Effector memory CD4-positive, alpha-beta T cell (primary cell): ENCODE data around the gene ODC1.

Experiments used
- DNase-seq, 3 donors: peaks; one replicate each; pipeline ENCODE4 v3.0.0-alpha.2; 2020
- H3K27ac ChIP-seq: 2 replicates; pipeline ENCODE4 v1.7.0; 2013; ENCODE audit warnings: mild to moderate bottlenecking, low read length, moderate library complexity; ENCODE audit not compliant: insufficient read depth, poor library complexity, severe bottlenecking
- H3K27me3 ChIP-seq: replicated peaks from 2 replicates; pipeline ENCODE4 v1.7.0; 2013; ENCODE audit warnings: mild to moderate bottlenecking, low read length; ENCODE audit not compliant: insufficient read depth, control insufficient read depth, poor library complexity, severe bottlenecking
- H3K36me3 ChIP-seq: 2 replicates; pipeline ENCODE4 v1.7.0; 2013; ENCODE audit warnings: mild to moderate bottlenecking, low read length, moderate library complexity; ENCODE audit not compliant: control insufficient read depth, insufficient read depth
- H3K4me1 ChIP-seq: 2 replicates; pipeline ENCODE4 v1.7.0; 2013; ENCODE audit warnings: low read length, mild to moderate bottlenecking; ENCODE audit not compliant: control insufficient read depth, insufficient read depth, poor library complexity, severe bottlenecking
- H3K4me3 ChIP-seq: 2 replicates; pipeline ENCODE4 v1.7.0; 2013; ENCODE audit warnings: low read length, low read depth, mild to moderate bottlenecking; ENCODE audit not compliant: insufficient read depth, poor library complexity, severe bottlenecking
- H3K9me3 ChIP-seq: 2 replicates; pipeline ENCODE4 v1.7.0; 2013; ENCODE audit warnings: mild to moderate bottlenecking, low read length, moderate library complexity; ENCODE audit not compliant: control insufficient read depth

The ODC1 gene

DNA sequence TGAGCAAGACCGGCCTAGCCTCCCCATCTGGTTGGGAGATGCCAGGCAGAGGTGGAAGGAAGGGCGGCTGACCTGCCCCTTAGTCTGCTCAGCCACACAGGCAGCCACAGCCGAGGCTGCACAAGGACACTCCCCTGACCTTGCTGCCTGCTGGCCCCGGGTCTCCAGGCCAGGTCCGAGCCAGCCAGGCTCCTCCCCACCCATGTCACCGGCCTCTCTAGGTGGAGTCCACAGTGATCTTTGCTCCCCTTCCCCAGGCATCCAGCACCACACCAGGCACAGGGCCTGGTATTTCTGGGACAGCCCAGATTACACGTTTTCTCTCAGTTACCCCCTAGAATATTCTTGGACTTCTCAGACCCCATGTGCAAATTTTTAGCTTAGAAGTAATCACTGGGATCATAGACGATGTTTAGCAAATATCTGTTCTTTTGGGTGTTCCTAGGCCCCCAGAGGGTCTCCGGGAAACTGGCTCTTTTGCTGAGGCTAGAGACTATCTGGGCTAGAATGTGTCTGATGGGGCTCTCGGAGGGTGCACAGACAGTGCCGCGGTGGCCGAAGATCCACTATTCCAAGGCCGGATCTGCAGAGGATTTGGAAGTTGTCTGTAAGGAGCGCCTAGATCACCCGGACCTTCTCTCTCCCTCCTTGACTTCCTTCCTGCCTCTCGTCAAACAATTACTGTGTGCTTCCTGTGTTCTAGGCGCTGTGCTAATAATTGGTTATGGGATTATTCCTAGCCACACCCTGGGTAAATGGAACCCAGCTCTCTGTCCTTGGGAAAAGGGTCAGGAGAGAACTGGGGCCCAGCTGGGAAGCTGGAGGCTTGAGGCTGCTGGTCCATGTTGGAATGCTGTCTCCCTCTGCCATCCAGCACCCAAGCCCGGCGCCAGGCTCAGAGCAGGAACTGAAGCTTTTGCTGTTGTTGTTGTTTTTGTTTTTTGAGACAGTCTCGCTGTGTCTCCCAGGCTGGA is 46.9 kb downstream of the ODC1 start:
- DNase-seq: no peak
- Histone ChIP-seq H3K27ac (no peak overlapping the region), H3K9me3 (no peaks in the 10 kb centered on the region), H3K27me3 (no peaks in the 10 kb centered on the region), H3K4me3 (no peak overlapping the region), H3K36me3 (peaks cover 12% of the 10 kb centered on the region), H3K4me1 (peaks cover 14% of the 10 kb centered on the region)

DNA sequence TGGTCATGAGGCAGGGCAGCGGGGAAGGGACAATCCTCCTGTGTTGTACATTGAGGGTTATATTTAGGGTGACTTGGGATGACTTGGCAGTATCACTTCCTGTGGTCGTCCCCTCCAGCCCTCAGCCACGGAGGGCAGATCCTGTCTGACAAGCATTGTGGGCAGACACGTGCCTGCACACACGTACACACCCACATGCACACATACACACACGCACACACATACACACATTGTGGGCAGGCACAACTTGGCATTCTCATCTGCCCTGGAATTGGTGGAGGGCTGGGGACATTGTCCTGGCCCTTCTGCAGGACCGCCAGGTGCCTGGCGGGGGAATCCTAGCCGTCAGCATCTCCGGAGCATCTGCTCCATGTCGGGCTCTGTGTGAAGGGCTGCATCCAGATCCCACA is 47.6 kb downstream of the ODC1 start:
- no peaks in the 10 kb centered on the region for H3K27me3 ChIP-seq
- H3K4me3 ChIP-seq: no peak overlapping the region
- H3K4me1 ChIP-seq: peaks cover 13% of the 10 kb centered on the region
- no peaks in the 10 kb centered on the region for H3K9me3 ChIP-seq
- no peak overlapping the region for H3K27ac ChIP-seq
- peaks cover 12% of the 10 kb centered on the region for H3K36me3 ChIP-seq
- no peak for DNase-seq

DNA sequence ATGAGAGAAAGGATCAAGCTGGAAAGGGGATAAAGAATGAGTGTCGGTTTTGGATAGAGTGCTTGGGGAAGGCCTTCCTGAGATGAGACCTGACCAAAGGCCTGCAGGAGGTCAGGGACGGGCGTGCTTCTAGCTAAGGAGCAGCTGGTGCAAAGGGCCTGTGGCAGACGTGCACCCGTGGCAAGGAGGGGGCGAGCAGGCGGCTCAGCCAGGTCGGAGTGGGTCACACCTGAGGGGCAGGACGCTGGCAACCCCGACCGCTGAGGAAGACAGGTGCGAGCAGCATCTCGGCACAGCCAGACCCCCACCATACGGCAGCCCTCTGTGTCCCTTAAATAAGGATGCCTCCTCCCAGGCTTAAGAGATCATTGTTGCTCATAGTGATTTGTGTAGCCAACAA is 48.1 kb downstream of the ODC1 start:
- Histone ChIP-seq H3K27me3 (no peaks in the 10 kb centered on the region), H3K36me3 (peaks cover 12% of the 10 kb centered on the region), H3K4me1 (peaks cover 13% of the 10 kb centered on the region), H3K9me3 (no peaks in the 10 kb centered on the region), H3K4me3 (no peak overlapping the region), H3K27ac (no peak overlapping the region)
- DNase-seq: no peak

DNA sequence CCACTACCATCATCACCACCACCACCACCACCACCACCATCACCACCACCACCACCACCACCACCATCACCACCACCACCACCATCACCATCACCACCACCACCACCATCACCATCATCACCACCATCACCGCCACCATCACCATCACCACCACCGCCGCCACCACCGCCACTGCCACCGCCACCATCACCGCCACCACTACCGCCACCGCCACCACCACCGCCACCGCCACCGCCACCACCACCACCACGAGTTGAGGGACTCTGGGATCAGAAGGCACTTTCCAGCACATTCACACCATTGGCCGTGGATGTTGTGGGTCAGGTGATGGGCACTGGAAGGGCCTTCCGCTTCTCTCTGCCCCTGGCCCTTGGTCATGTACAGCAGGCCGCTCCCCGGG is 48.8 kb downstream of the ODC1 start:
- peaks cover 12% of the 10 kb centered on the region for H3K36me3 ChIP-seq
- H3K9me3 ChIP-seq: no peaks in the 10 kb centered on the region
- no peaks in the 10 kb centered on the region for H3K27me3 ChIP-seq
- peaks cover 13% of the 10 kb centered on the region for H3K4me1 ChIP-seq
- H3K27ac ChIP-seq: no peak overlapping the region
- H3K4me3 ChIP-seq: no peak overlapping the region
- no peak for DNase-seq

DNA sequence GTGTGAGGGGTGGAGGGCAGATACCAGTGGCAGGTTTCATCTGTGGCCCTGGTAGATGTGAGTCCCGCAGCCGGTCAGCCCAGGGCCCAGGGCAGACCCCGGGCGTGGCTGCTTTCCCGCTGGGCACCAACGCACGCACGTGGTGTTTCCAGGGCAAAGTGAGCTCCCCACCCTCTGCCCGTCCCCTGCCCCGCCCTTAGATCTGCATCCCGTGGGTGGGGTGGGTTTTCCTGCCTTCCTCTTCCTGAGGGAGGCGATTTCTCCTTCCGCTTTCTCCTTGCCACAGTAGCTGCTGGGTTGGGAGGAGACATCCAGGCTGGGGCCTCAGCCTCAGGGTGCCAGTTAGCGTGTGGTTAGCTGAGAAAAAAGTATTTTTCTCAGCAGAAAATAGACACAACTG is 49.6 kb downstream of the ODC1 start:
- H3K27ac ChIP-seq: no peak overlapping the region
- no peak overlapping the region for H3K4me3 ChIP-seq
- H3K9me3 ChIP-seq: no peaks in the 10 kb centered on the region
- peaks cover 12% of the 10 kb centered on the region for H3K36me3 ChIP-seq
- peaks cover 13% of the 10 kb centered on the region for H3K4me1 ChIP-seq
- no peaks in the 10 kb centered on the region for H3K27me3 ChIP-seq
- DNase-seq: no peak

DNA sequence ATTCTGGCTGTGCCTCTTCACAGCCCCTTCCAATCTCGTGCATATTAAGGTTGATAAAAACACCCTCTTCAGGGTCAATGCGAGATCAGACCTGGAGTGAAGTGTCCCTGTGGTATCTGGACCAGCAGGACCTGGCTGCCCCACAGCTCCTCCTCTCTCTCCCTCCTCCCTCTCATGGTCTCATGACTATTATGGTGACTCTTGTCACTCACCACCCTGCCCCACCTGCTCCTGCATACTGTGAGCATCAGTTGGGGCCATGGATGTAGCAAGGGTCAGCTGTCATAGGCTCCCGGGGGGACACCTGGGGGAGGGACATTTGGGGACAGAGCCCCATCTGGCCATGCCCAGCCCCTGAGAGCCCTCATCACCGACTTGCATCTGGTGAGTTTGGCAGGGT is 50.2 kb downstream of the ODC1 start:
- Histone ChIP-seq H3K4me3 (no peak overlapping the region), H3K9me3 (no peaks in the 10 kb centered on the region), H3K27ac (peak overlapping the region; percentile 29), H3K36me3 (peaks cover 12% of the 10 kb centered on the region), H3K4me1 (peaks cover 13% of the 10 kb centered on the region), H3K27me3 (no peaks in the 10 kb centered on the region)
- DNase-seq: no peak

DNA sequence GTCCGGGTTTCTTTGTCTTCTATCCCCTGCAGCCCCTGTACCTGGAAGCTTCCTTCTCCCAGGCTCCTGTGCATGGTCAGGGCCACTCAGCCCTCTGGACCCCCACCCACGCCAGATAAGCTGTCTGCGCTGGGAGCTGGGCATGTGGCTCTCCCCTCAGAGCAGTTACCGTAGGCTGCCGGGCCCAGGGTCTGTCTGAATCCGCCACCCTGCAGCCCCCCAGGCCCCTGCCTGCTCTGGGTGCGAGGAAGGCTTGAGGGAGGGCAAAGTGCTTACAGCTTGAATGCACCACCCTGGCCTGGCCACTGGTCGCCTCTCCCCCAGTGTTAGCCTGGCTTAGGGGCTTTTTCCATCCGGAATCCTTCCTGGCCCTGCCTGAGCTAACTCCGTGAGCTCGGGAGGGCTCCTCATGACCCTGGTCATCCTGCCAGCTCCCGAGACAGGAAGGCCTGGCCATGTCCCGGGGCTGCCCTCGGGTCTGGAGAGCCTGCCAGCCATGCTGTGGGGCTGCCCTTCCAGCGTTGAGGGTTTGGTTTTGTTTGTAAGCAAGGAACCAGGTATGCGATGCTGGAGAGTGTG is 50.7 kb downstream of the ODC1 start:
- H3K4me1 ChIP-seq: peaks cover 13% of the 10 kb centered on the region
- H3K36me3 ChIP-seq: peaks cover 12% of the 10 kb centered on the region
- H3K27me3 ChIP-seq: no peaks in the 10 kb centered on the region
- no peak for DNase-seq
- no peaks in the 10 kb centered on the region for H3K9me3 ChIP-seq
- no peak overlapping the region for H3K4me3 ChIP-seq
- H3K27ac ChIP-seq: no peak overlapping the region

DNA sequence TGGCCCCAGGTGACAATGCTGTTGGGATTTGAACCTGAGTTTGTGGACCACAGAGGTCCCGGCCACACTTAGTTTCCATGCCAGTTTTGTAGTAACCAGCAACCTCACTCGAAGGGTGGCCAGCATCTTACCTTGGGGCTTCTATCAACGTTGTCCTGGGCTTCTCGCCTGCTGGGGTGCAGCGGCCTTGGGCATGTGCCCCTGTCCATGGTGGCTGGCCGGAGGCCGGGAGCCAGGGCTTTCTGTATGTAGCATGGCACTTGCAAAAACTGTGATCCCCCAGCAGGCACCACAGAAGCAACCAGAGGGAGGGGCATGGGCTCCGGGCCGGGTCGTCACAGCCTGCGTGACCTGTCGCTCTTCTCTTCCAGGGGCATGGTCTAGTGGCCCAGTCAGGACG is 51.7 kb downstream of the ODC1 start:
- peaks cover 12% of the 10 kb centered on the region for H3K36me3 ChIP-seq
- H3K4me3 ChIP-seq: no peak overlapping the region
- H3K27me3 ChIP-seq: no peaks in the 10 kb centered on the region
- peaks cover 10% of the 10 kb centered on the region for H3K4me1 ChIP-seq
- H3K9me3 ChIP-seq: no peaks in the 10 kb centered on the region
- no peak overlapping the region for H3K27ac ChIP-seq
- DNase-seq: no peak

DNA sequence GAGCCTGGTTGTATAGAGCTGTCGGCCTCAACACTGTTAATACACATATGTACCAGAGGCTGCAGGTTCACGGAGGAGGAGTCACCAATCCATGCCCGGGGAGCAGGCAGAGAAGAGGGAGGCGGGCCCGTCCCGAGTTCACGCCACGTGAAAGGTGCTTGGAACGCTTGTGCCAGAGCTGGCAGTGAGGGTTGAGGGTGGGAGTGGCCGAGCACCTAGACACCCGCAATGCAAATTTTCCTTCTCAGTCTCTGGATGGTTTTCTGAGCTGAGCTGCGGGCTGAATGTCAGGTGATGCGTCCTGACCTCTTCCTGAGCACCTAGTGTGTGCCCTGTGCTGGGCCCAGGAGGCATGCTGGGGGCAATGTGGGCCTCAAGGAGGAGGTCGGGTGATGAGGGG is 52.2 kb downstream of the ODC1 start:
- H3K4me3 ChIP-seq: no peak overlapping the region
- peaks cover 6% of the 10 kb centered on the region for H3K4me1 ChIP-seq
- H3K36me3 ChIP-seq: peaks cover 12% of the 10 kb centered on the region
- H3K27me3 ChIP-seq: no peaks in the 10 kb centered on the region
- no peak overlapping the region for H3K27ac ChIP-seq
- no peak for DNase-seq
- no peaks in the 10 kb centered on the region for H3K9me3 ChIP-seq

DNA sequence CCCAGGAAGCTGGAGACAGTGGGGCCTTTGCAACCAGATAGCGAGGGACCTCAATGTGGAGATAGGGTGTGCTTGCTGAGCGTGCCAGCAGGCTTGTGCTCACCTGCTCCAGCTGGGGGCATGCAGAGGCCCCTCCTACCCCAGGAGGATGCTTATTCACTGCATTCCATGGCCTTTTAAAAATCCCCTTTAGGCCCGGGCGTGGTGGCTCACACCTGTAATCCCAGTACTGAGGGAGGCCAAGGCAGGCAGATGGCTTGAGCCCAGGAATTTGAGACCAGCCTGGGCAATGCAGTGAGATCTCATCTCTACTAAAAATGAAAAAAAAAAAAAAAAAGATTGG is 54.5 kb downstream of the ODC1 start:
- Histone ChIP-seq H3K4me1 (peaks cover 3% of the 10 kb centered on the region), H3K27ac (no peak overlapping the region), H3K36me3 (peaks cover 2% of the 10 kb centered on the region), H3K9me3 (no peaks in the 10 kb centered on the region), H3K27me3 (no peaks in the 10 kb centered on the region), H3K4me3 (no peak overlapping the region)
- no peak for DNase-seq
